GM18870 (cell line): ENCODE data around the gene TIAM2.
"Not testable (repeated sequence)": the region's sequence is repeated elsewhere in the genome, so short reads cannot be mapped to it uniquely, and the experiment has no call there.

Experiments used
- ATAC-seq: cut with Tn5 transposase; IDR thresholded peaks from one replicate; pipeline ENCODE4 v1.9.1; 2021; ENCODE audit warnings: moderate library complexity; ENCODE audit not compliant: unreplicated experiment

Gene TIAM2

GRCh38 chr6:155090166-155090565 lies 95.1 kb downstream of the TIAM2 start:
- no peak for ATAC-seq

- no peak for ATAC-seq
Observed at GRCh38 chr6:155091756-155092155, 96.6 kb downstream of the TIAM2 start.

- no peak for ATAC-seq
Observed at GRCh38 chr6:155093430-155093829, 98.3 kb downstream of the TIAM2 start.

GRCh38 chr6:155100087-155100486 lies 105.0 kb downstream of the TIAM2 start:
- no peak for ATAC-seq

DNA sequence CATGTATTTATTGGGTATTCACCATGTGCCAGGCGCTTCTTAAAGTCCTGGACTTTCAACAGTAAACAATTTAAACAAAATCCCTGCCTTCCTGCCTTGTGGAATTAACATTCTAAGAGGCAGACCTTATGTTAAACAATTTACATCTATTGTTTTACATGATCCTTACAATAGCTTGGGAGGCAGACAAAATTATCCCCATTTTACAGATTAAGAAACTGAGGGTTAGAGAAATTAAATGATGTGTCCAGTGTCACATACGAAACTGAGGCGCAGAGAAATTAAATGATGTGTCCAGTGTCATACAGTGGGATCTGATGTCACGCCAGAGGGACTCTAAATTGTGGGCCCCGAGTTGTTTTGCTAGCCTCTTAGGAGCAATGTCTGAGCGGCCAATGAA lies 105.5 kb downstream of the TIAM2 start:
- no peak for ATAC-seq

DNA sequence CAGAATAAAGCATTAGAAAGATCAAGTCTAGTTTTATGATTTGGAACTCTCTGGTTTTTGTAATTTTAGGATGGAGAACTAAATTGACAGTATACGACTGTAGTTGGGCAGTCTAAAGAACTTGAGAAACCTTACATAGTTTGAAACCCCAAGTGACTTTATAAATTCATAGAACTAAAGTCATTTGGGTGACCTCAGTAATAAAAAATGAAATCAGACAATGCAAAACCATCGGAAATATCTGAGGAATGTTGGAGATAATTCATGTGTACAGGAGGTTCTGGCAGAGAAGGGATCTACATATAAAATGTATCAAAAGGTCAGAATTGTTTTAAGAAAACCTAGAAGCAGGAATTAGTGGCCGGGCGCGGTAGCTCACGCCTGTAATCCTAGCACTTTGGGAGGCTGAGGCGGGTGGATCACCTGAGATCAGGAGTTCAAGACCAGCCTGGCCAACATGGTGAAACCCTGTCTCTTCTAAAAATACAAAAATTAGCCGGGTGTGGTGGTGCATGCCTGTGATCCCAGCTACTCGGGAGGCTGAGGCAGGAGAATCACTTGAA lies 108.0 kb downstream of the TIAM2 start:
- ATAC-seq = not testable (repeated sequence)

DNA sequence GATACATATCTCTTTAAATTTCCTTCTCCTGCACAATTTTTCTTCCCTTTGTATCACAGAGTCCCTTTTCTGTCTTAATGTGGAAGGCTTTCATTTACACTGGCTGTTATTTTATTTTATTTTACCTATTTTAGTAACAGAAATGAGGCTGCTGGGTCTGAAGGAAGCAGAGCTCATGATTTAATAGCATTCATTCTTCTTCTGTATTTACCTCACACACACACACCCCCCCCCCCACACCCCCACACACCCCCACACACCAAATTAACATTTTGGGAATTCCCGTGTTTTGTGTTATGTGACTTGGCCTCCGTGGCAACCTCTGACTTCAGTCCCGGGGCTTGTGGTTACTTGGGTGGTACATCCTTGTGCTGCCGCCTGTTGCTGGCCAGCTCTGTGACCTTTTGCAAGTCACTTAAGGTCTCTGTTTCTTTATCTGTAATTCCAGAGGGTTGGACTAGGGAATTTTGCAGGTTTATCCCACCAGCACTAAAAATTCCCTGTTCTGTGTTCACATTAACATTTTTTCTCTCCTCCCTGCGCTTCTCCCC lies 108.8 kb downstream of the TIAM2 start:
- ATAC-seq = no peak

DNA sequence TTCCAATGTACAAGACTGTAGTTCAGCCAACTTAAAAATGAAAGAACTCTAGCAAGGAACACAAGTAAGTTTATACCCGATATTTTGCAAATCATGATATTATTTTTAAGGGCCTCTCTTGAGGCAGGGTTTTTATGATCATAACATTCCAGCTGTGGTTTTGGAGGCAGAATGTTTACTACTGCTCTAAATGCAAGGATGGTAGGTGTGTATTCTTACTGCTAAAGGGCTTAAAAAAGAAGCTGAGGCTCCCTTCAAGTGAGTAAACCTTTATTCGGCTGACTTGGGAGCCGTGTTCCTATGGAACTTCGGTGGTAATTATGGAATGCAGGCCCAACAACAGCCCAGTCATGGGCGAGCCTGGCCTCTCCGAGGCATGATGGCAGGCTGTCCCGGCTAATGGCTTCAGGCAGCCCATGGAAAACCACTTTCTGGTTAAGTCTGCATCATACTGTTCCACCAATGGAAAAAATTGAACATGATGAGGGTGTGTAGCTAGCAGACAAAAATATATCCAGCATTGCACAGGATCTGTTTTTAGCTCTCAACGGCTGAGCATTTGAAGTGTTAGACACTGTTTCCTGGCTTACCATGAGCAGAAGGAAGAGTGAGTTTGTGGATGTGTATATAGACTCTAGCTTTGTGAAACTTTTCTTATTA lies 111.5 kb downstream of the TIAM2 start:
- ATAC-seq = no peak

GRCh38 chr6:155107432-155108069 lies 112.4 kb downstream of the TIAM2 start:
- ATAC-seq = no peak

GRCh38 chr6:155108070-155108820 lies 113.1 kb downstream of the TIAM2 start:
- ATAC-seq = no peak

- no peak for ATAC-seq
Observed at GRCh38 chr6:155110721-155111120, 115.6 kb downstream of the TIAM2 start.

DNA sequence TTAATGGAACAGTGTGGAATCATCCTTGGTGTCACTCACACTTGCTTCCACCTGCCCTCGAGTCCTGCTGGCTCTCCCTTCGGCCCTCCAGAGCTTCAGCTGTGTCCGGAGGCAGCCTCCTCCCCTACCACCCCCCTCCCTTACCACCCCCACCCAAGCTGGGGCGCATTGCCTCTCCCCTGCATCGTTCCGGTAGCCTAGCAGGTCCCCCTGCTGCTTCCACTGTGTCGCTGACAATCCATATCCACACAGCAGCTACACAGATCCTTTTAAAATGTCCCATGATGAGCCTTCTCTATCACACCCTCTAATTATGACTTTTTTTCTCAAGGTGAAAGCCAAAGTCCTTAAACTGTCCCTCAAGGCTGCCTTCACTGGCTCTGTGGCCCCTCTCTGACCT lies 117.6 kb downstream of the TIAM2 start:
- no peak for ATAC-seq

DNA sequence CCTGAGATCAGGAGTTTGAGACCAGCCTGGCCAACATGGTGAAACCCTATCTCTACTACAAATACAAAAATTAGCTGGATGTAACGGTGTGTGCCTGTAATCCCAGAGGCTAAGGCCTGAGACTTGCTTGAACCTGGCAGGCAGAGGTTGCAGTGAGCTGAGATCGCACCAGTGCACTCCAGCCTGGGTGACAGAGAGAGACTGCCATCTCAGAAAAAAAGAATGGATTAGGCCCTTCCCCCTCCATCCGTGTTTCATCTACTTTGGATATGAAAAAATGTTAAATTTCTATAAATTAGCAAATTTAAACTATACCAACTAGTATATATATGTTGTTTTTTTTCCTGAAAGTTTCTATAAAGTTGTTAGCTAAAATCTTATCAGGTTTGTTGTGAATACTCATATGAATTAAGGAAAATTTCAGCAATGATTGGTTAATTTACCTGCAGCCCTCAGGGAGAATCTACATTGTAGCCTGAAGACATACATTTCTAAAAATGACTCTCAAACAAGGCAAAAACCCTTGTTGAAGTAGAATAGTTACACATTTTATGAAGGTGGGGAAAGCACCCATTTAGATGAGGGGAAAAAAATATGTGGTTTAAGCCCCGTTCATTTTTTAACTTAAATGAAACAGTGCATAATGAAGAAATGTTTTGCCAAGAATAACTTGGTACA lies 120.9 kb downstream of the TIAM2 start:
- no peak for ATAC-seq

GRCh38 chr6:155116571-155116910 lies 121.4 kb downstream of the TIAM2 start:
- ATAC-seq = no peak

DNA sequence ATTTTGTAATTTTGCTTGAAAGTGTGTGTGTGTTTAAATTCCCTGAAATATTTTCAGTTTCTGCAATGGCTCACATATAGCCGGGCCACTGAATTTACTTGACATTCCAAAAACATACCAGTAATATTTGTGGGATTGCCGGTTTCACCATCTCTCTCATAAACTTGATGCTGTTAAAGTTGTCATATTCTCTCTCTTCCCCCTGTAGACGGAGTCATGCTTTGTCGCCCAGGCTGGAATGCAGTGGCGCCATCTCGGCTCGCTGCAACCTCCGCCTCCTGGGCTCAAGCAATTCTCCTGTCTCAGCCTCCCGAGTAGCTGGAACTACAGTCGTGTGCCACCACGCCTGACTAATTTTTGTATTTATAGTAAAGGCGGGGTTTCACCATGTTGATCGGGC lies 122.1 kb downstream of the TIAM2 start:
- no peak for ATAC-seq

GRCh38 chr6:155117785-155118184 lies 122.7 kb downstream of the TIAM2 start:
- ATAC-seq = no peak

DNA sequence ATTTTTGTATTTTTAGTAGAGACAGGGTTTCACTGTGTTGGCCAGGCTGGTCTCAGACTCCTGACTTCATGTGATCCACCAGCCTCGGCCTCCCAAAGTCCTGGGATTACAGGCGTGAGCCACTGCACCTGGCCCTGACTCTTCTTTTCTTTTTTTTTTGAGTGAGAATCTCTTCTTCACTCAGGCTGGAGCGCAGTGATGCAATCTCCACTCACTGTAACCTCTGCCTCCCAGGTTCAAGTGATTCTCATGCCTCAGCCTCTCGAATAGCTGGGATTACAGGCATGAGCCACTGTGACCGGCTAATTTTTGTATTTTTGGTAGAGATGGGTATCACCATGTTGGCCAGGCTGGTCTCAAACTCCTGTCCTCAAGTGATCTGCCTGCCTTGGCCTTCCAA lies 124.1 kb downstream of the TIAM2 start:
- ATAC-seq = not testable (repeated sequence)

DNA sequence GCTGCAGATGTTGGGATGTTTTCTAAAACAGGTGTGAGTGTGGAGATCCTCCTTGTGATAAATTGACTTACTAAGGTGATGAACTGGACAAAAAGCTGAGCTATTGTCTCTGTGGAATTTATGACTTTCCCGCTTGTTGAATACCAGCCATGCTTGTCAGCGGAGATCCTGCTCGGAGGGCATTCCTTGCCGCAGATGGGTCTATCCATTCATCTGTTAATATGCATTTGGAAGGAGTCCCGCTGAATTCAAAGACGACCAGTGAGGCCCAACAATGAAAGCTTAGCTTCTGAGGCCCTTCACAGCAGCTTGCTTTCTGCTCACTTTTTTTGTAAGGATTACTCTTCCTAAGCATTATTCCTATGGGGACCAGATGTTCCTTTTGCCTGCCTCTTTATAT lies 124.9 kb downstream of the TIAM2 start:
- ATAC-seq = no peak

GRCh38 chr6:155121294-155121693 lies 126.2 kb downstream of the TIAM2 start:
- ATAC-seq = no peak

DNA sequence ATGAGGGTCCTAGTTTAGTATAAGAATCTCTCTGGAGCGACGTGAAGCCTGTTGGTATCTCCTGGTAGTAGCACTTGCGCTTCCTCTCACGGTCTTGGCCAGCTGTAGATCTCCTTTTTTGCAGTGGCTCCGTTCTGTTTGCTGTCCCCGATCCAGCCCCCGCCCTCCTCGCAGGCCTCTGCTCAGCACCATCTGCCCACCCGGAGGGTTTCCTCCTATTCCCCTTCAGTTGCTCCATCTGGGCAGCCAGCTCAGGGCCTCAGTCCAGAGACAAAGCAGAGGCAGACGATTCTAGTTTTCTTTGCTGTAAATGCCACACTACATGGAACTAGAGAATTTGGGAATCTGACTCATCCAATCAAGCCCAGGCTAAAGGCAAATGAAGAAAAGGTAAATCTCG lies 126.6 kb downstream of the TIAM2 start:
- ATAC-seq = no peak
